Thyroid gland (tissue), 4 donors: Measurements from ENCODE around the gene ERVW-1.

Experiments
- POLR2A ChIP-seq, 2 donors: fragments of 450-650 bp; IDR thresholded peaks; one replicate each; pipeline ENCODE4 v1.6.1; 2017; ENCODE audit warnings: antibody characterized with exemption in 2 of 2, mild to moderate bottlenecking in 2 of 2, moderate library complexity in 1 of 2
- TF ChIP-seq, protein P1 (sequence below), 6 experiments: fragments of 200-600 bp in 3 of 6; fragments of 450-650 bp in 3 of 6; sonication (generic) in 3 of 6; IDR thresholded peaks; one replicate each; pipeline ENCODE4 v1.5.1; 2016 to 2019; ENCODE audit warnings: antibody characterized with exemption in 6 of 6, mild to moderate bottlenecking in 2 of 6, inconsistent platforms in 1 of 6, moderate library complexity in 1 of 6

DNA sequence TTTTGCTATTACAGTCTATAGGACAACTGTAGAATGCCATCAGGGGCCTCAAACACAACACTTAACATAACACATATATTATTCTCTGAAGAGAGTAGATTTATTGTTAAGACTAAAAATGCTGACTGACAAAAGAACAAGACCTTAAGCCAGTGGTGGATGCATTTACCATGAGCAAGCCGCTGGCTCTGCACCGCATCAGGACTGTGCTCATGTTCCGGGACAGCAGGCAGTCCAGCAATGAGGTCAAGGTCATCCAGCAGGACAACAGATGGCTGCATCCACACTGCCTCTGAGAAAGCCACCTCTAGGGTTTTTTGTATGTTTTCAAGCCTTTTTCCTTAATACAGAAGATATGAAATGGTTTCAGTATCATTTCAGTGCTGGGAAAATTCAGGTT is 26.8 kb upstream of the ERVW-1 start:
- TF ChIP-seq, protein P1, sequence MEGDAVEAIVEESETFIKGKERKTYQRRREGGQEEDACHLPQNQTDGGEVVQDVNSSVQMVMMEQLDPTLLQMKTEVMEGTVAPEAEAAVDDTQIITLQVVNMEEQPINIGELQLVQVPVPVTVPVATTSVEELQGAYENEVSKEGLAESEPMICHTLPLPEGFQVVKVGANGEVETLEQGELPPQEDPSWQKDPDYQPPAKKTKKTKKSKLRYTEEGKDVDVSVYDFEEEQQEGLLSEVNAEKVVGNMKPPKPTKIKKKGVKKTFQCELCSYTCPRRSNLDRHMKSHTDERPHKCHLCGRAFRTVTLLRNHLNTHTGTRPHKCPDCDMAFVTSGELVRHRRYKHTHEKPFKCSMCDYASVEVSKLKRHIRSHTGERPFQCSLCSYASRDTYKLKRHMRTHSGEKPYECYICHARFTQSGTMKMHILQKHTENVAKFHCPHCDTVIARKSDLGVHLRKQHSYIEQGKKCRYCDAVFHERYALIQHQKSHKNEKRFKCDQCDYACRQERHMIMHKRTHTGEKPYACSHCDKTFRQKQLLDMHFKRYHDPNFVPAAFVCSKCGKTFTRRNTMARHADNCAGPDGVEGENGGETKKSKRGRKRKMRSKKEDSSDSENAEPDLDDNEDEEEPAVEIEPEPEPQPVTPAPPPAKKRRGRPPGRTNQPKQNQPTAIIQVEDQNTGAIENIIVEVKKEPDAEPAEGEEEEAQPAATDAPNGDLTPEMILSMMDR (IDR thresholded peaks at IDR 0.05) = no peak
- no peak for TF ChIP-seq POLR2A (IDR thresholded peaks at IDR 0.05)
